ENCODE data around the gene PLXNA3.

DNA sequence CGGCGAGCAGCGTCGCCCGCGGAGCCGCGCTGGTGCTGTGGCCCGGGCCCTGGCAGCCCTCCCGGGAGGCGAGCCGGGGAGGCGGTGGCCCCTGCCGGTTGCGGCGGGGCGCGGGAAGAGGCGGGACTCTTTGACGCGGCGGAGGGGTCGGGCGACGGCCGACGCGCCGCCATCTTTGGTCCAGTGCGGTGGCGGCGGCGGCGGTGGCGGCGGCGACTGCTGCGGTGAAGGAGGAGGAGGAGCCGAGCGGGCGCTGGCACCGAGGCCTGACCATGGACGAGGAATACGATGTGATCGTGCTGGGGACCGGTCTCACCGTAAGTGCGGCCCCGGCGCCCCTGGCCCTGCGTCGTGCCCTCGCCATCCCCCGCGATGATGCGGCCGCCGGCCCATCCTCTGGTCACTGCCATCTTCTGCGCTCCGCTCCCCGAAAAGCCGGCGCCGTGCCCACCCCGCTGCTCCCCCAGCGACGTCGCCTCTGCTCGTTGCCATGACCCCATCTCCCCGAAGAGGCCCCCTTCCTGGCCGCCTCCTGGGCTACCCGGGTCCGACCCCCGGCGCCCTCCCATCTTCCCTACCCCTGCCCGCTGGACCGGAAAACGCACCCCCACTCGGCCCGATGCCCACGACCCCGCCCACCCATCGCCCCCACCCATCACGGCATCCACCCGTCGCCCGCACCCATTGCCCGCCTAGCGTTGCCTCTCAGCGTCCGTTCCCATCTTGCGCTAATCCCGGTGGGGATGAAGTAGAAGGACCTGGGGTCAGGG lies 20.9 kb upstream of the PLXNA3 start, which contains the start of gene GDI1:
- TF ChIP-seq POLR2AphosphoS5 (IDR thresholded peaks at IDR 0.05; ENCODE audit: low read depth, low read length) (no peak), EP300 (IDR thresholded peaks at IDR 0.05; ENCODE audit: borderline replicate concordance in 1 of 2, low read depth in 1 of 2, low read length in 1 of 2) (no peak; a peak in 1 of 4 replicates), MEF2A (IDR thresholded peaks at IDR 0.05; ENCODE audit: borderline replicate concordance, low read depth) (no peak), YY1 (IDR thresholded peaks at IDR 0.05; ENCODE audit: low read depth) (peak; percentile 82)
- TF ChIP-seq, protein P1, sequence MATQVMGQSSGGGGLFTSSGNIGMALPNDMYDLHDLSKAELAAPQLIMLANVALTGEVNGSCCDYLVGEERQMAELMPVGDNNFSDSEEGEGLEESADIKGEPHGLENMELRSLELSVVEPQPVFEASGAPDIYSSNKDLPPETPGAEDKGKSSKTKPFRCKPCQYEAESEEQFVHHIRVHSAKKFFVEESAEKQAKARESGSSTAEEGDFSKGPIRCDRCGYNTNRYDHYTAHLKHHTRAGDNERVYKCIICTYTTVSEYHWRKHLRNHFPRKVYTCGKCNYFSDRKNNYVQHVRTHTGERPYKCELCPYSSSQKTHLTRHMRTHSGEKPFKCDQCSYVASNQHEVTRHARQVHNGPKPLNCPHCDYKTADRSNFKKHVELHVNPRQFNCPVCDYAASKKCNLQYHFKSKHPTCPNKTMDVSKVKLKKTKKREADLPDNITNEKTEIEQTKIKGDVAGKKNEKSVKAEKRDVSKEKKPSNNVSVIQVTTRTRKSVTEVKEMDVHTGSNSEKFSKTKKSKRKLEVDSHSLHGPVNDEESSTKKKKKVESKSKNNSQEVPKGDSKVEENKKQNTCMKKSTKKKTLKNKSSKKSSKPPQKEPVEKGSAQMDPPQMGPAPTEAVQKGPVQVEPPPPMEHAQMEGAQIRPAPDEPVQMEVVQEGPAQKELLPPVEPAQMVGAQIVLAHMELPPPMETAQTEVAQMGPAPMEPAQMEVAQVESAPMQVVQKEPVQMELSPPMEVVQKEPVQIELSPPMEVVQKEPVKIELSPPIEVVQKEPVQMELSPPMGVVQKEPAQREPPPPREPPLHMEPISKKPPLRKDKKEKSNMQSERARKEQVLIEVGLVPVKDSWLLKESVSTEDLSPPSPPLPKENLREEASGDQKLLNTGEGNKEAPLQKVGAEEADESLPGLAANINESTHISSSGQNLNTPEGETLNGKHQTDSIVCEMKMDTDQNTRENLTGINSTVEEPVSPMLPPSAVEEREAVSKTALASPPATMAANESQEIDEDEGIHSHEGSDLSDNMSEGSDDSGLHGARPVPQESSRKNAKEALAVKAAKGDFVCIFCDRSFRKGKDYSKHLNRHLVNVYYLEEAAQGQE (IDR thresholded peaks at IDR 0.05; ENCODE audit: low read depth, low read length) = no peak

All from SK-N-SH (cell line).